T-helper 2 cell treated with Interferon-gamma antibody and Interleukin-4, amounts not matched to agents 5 μg/mL and 100 μg/mL, for 36 hours (primary cell): ENCODE data around the gene HDAC9.

ENCODE experiments used
- DNase-seq: peaks from one replicate; pipeline ENCODE4 v3.0.0; 2021; ENCODE audit warnings: low spot score
- H3K27ac Mint-ChIP-seq: one replicate; pipeline ENCODE4 v1.8.0; 2021; ENCODE audit warnings: mild to moderate bottlenecking, mixed read lengths
- H3K27me3 Mint-ChIP-seq: one replicate; pipeline ENCODE4 v1.8.0; 2021; ENCODE audit warnings: low read depth, mixed read lengths
- H3K36me3 Mint-ChIP-seq: one replicate; pipeline ENCODE4 v1.8.0; 2021; ENCODE audit warnings: low read depth, mixed read lengths
- H3K4me1 Mint-ChIP-seq: one replicate; pipeline ENCODE4 v1.8.0; 2021; ENCODE audit warnings: low read depth, mixed read lengths
- H3K4me3 Mint-ChIP-seq: one replicate; pipeline ENCODE4 v1.8.0; 2022; ENCODE audit warnings: mild to moderate bottlenecking, moderate library complexity, mixed read lengths
- H3K9me3 Mint-ChIP-seq: one replicate; pipeline ENCODE4 v1.8.0; 2021; ENCODE audit warnings: mixed read lengths

HDAC9 gene

GRCh38 chr7:18503126-18503866 is 7.7 kb downstream of the HDAC9 start:
- H3K4me1 Mint-ChIP-seq, result peaks cover 1% of the 10 kb centered on the region
- H3K27ac Mint-ChIP-seq, result no peak overlapping the region
- H3K9me3 Mint-ChIP-seq, result no peaks in the 10 kb centered on the region
- no peak overlapping the region for H3K4me3 Mint-ChIP-seq
- no peak for DNase-seq
- no peaks in the 10 kb centered on the region for H3K27me3 Mint-ChIP-seq
- no peaks in the 10 kb centered on the region for H3K36me3 Mint-ChIP-seq

- H3K27ac Mint-ChIP-seq, result no peak overlapping the region
- no peaks in the 10 kb centered on the region for H3K27me3 Mint-ChIP-seq
- DNase-seq, result no peak
- H3K4me1 Mint-ChIP-seq, result peaks cover 4% of the 10 kb centered on the region
- H3K36me3 Mint-ChIP-seq, result no peaks in the 10 kb centered on the region
- H3K9me3 Mint-ChIP-seq, result no peaks in the 10 kb centered on the region
- H3K4me3 Mint-ChIP-seq, result no peak overlapping the region
Measured at GRCh38 chr7:18504965-18505364, 9.4 kb downstream of the HDAC9 start.

- DNase-seq, result no peak
- H3K4me1 Mint-ChIP-seq, result peaks cover 4% of the 10 kb centered on the region
- H3K27me3 Mint-ChIP-seq, result no peaks in the 10 kb centered on the region
- no peak overlapping the region for H3K4me3 Mint-ChIP-seq
- H3K27ac Mint-ChIP-seq, result no peak overlapping the region
- H3K9me3 Mint-ChIP-seq, result no peaks in the 10 kb centered on the region
- no peaks in the 10 kb centered on the region for H3K36me3 Mint-ChIP-seq
Measured at GRCh38 chr7:18505870-18506460, 10.4 kb downstream of the HDAC9 start.

GRCh38 chr7:18508443-18509427 is 13.2 kb downstream of the HDAC9 start:
- peaks cover 4% of the 10 kb centered on the region for H3K4me1 Mint-ChIP-seq
- DNase-seq, result no peak
- no peaks in the 10 kb centered on the region for H3K36me3 Mint-ChIP-seq
- H3K27ac Mint-ChIP-seq, result peak overlapping the region; percentile 22
- no peaks in the 10 kb centered on the region for H3K9me3 Mint-ChIP-seq
- H3K4me3 Mint-ChIP-seq, result peak overlapping the region; percentile 2
- no peaks in the 10 kb centered on the region for H3K27me3 Mint-ChIP-seq

- H3K4me3 Mint-ChIP-seq, result no peak overlapping the region
- H3K4me1 Mint-ChIP-seq, result peaks cover 4% of the 10 kb centered on the region
- H3K9me3 Mint-ChIP-seq, result no peaks in the 10 kb centered on the region
- H3K27me3 Mint-ChIP-seq, result no peaks in the 10 kb centered on the region
- no peaks in the 10 kb centered on the region for H3K36me3 Mint-ChIP-seq
- DNase-seq, result no peak
- H3K27ac Mint-ChIP-seq, result no peak overlapping the region
Measured at GRCh38 chr7:18509481-18509880, 13.9 kb downstream of the HDAC9 start.

GRCh38 chr7:18511351-18512140 is 16.0 kb downstream of the HDAC9 start:
- H3K4me3 Mint-ChIP-seq, result no peak overlapping the region
- H3K36me3 Mint-ChIP-seq, result no peaks in the 10 kb centered on the region

GRCh38 chr7:18513343-18513742 is 17.8 kb downstream of the HDAC9 start:
- Mint-ChIP-seq H3K4me3 (no peak overlapping the region), H3K9me3 (no peaks in the 10 kb centered on the region), H3K4me1 (peaks cover 3% of the 10 kb centered on the region), H3K27ac (no peak overlapping the region), H3K27me3 (no peaks in the 10 kb centered on the region), H3K36me3 (no peaks in the 10 kb centered on the region)
- DNase-seq, result no peak

More at GRCh38 chr7:18511351-18512140, 16.0 kb downstream of the HDAC9 start:
- Mint-ChIP-seq H3K9me3 (no peaks in the 10 kb centered on the region), H3K4me1 (peaks cover 4% of the 10 kb centered on the region), H3K27ac (no peak overlapping the region), H3K27me3 (no peaks in the 10 kb centered on the region)
- DNase-seq, result no peak

GRCh38 chr7:18515067-18515466 is 19.5 kb downstream of the HDAC9 start:
- Mint-ChIP-seq H3K9me3 (no peaks in the 10 kb centered on the region), H3K27ac (no peak overlapping the region), H3K4me1 (no peaks in the 10 kb centered on the region), H3K4me3 (no peak overlapping the region), H3K27me3 (no peaks in the 10 kb centered on the region), H3K36me3 (no peaks in the 10 kb centered on the region)
- no peak for DNase-seq

GRCh38 chr7:18517646-18518045 is 22.1 kb downstream of the HDAC9 start:
- no peak overlapping the region for H3K4me3 Mint-ChIP-seq
- no peak overlapping the region for H3K27ac Mint-ChIP-seq
- H3K27me3 Mint-ChIP-seq, result no peaks in the 10 kb centered on the region
- H3K4me1 Mint-ChIP-seq, result peaks cover 2% of the 10 kb centered on the region
- no peaks in the 10 kb centered on the region for H3K9me3 Mint-ChIP-seq
- DNase-seq, result no peak
- no peaks in the 10 kb centered on the region for H3K36me3 Mint-ChIP-seq

- Mint-ChIP-seq H3K9me3 (no peaks in the 10 kb centered on the region), H3K27ac (no peak overlapping the region), H3K4me1 (peaks cover 2% of the 10 kb centered on the region), H3K27me3 (no peaks in the 10 kb centered on the region), H3K36me3 (no peaks in the 10 kb centered on the region), H3K4me3 (no peak overlapping the region)
- DNase-seq, result no peak
Measured at GRCh38 chr7:18518555-18518954, 23.0 kb downstream of the HDAC9 start.

GRCh38 chr7:18520450-18521235 is 25.1 kb downstream of the HDAC9 start:
- Mint-ChIP-seq H3K27ac (no peak overlapping the region), H3K27me3 (no peaks in the 10 kb centered on the region), H3K4me3 (no peak overlapping the region), H3K9me3 (no peaks in the 10 kb centered on the region), H3K4me1 (peaks cover 2% of the 10 kb centered on the region), H3K36me3 (no peaks in the 10 kb centered on the region)
- no peak for DNase-seq

- no peak for DNase-seq
- Mint-ChIP-seq H3K9me3 (no peaks in the 10 kb centered on the region), H3K27ac (no peak overlapping the region), H3K4me3 (no peak overlapping the region), H3K4me1 (peaks cover 2% of the 10 kb centered on the region), H3K36me3 (no peaks in the 10 kb centered on the region), H3K27me3 (no peaks in the 10 kb centered on the region)
Measured at GRCh38 chr7:18521236-18521589, 25.7 kb downstream of the HDAC9 start.
